Pancreas (tissue), 10 donors: ENCODE data around the gene B3GALT5. TPM values are rescaled to one million over a fixed set of nuclear protein-coding genes. Genes with fewer than 3 reads are reported as not detected.

ENCODE experiments used
- ATAC-seq, 4 donors: fragments of 200-7000 bp; cut with Tn5 transposase; one replicate each; pipeline versions ENCODE4 v1.8.0 to v1.9.1; 2020; ENCODE audit warnings: mild to moderate bottlenecking in 4 of 4, moderate library complexity in 4 of 4
- DNase-seq, 6 donors: peaks; one replicate each; pipeline ENCODE4 v3.0.0-alpha.2; 2020
- FAIRE-seq: peaks from 2 replicates; lab custom pipeline; 2012; peaks lifted over from hg19 to GRCh38; lab: Jason Lieb, UNC
- H3K27ac ChIP-seq, 4 donors: fragments of 200-600 bp; sonication (generic); 1 replicate in 3 of 4; 2 replicates in 1 of 4; pipeline versions ENCODE4 v1.5.0 to v1.8.0; 2020
- H3K27me3 ChIP-seq, 4 donors: fragments of 200-600 bp; one replicate each; pipeline ENCODE4 v1.8.0; 2021
- H3K36me3 ChIP-seq, 3 donors: fragments of 200-600 bp; sonication (generic) in 1 of 3; one replicate each; pipeline versions ENCODE4 v1.5.0 to v1.8.0; 2020 to 2021
- H3K4me1 ChIP-seq, 3 donors: fragments of 200-600 bp; one replicate each; pipeline ENCODE4 v1.8.0; 2021
- H3K4me3 ChIP-seq, 4 donors: fragments of 200-600 bp; sonication (generic) in 2 of 4; one replicate each; pipeline versions ENCODE4 v1.5.0 to v1.8.0; 2020 to 2021
- H3K9me3 ChIP-seq, 4 donors: fragments of 200-600 bp; one replicate each; pipeline ENCODE4 v1.8.0; 2021
- WGBS, 2 donors: extraction: QIAGEN DNeasy Blood & Tissue Kit; methylation state at CpG; one replicate each; pipeline ENCODE4 v1.1.7; 2013; 5-methylcytosine and 5-hydroxymethylcytosine counted together
- intact Hi-C, 3 donors: fragments of 100-400 bp; cut with DNase I; formaldehyde crosslinking; loops; one replicate each; pipeline versions ENCODE4 v1.11.1 to v1.14.2; 2022
- polyA plus RNA-seq, 2 donors: library from polyadenylated mRNA; stranded (reverse); fragments of 200-250 nt; gene quantifications; one replicate each; pipeline ENCODE4 v1.2.3, GENCODE V29; 2013
- total RNA-seq, 6 donors: library from RNA; stranded (reverse); fragmentation: NEBNext Ultra II Directional in 4 of 6; extraction: Animal tissue kit (Norgen Biotek cat#: 25700) in 4 of 6; gene quantifications; one replicate each; pipeline versions ENCODE4 v1.2.1 to v1.2.4, GENCODE V29; 2021 to 2023
- TF ChIP-seq, protein P1 (sequence below), 4 donors: fragments of 200-600 bp; sonication (generic) in 3 of 4; IDR thresholded peaks; one replicate each; pipeline versions ENCODE4 v1.5.0 to v1.8.0; 2021; ENCODE audit warnings: antibody characterized with exemption in 4 of 4
- donor health status: healthy with polysubstance abuse.
- donor health status: DM: no; HTN: no; CAD: no; lungs with moderate emphysema.
- donor health status: DM: no; HTN: no; CAD: no.
- donor health status: control.
- donor health status: control.
- donor health status: Bipolar disorder and iron deficiency.
- donor health status: DM: yes; HTN: yes; CAD: no.
- donor health status: DM: no; HTN: no; CAD: no.
- donor health status: DM: no; HTN: no; CAD: no.
- donor health status: DM: yes; HTN: yes; CAD: no.

B3GALT5 gene
- total and polyA plus RNA-seq, 8 donors, result 2.0 to 8.1 (median 4.0) TPM

DNA sequence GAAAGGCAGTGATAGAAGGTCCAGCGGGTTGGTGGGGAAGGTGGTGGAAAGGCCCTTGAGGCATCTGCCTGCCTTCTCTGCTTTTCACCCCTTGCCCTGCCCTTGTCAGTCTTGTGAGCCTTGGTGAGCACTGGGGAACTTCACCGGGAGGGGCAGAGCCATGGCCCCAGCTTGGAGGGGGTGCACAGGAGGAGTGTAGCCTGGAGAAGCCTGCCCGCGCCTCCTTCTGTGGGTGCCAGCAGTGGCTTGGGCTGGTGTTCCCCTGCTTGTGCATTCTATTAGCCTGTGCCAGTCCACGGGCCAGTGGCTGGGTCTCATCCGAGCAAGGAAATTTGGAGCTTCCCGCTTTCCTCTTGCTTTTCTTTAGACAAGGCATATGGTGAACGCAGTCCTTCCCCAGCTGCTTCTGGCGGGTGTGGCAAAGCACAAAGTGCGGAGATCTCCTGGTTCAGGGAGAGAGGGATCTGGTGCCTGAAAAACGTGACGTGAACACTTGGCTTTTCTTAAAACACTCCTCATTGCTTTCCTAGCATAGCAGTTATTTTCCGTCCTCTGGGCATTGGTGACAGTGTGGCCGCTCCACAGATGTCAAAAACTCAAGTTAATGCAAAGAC, 10.6 kb upstream of the B3GALT5 start:
- FAIRE-seq (no peak), ATAC-seq (no peak), DNase-seq (no peak)
- Histone ChIP-seq H3K9me3 (no peaks in the 10 kb centered on the region), H3K27ac (no peak overlapping the region), H3K4me3 (no peak overlapping the region), H3K27me3 (no peaks in the 10 kb centered on the region), H3K4me1 (no peaks in the 10 kb centered on the region), H3K36me3 (no peaks in the 10 kb centered on the region)
- TF ChIP-seq, protein P1, sequence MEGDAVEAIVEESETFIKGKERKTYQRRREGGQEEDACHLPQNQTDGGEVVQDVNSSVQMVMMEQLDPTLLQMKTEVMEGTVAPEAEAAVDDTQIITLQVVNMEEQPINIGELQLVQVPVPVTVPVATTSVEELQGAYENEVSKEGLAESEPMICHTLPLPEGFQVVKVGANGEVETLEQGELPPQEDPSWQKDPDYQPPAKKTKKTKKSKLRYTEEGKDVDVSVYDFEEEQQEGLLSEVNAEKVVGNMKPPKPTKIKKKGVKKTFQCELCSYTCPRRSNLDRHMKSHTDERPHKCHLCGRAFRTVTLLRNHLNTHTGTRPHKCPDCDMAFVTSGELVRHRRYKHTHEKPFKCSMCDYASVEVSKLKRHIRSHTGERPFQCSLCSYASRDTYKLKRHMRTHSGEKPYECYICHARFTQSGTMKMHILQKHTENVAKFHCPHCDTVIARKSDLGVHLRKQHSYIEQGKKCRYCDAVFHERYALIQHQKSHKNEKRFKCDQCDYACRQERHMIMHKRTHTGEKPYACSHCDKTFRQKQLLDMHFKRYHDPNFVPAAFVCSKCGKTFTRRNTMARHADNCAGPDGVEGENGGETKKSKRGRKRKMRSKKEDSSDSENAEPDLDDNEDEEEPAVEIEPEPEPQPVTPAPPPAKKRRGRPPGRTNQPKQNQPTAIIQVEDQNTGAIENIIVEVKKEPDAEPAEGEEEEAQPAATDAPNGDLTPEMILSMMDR (IDR thresholded peaks at IDR 0.05), result no peak
- 94% methylated on average over 14 of the region's 14 CpGs for WGBS, 2 donors
- intact Hi-C loops, result no loop called here

DNA sequence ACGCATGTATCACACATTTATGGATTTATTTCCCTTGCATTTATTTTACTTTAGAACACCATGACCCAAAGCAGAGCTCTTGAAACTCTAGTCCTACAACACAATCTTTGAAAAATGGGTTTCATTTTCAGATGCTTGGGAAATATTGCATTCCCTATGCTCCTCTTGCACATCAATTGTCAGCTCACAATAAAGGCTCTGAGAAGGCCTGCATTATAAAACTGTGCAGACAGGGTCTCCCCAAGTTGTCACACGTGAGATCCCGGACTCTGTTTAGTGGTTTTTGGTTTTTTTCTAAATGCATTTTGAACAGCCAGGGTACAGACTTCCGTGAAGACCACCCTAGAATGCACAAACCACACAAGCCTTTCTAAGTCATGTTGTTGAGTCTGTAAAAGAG, 9.9 kb upstream of the B3GALT5 start:
- DNase-seq (no peak), ATAC-seq (no peak), FAIRE-seq (no peak)
- Histone ChIP-seq H3K4me1 (no peaks in the 10 kb centered on the region), H3K27ac (no peak overlapping the region), H3K9me3 (no peaks in the 10 kb centered on the region), H3K27me3 (no peaks in the 10 kb centered on the region), H3K36me3 (no peaks in the 10 kb centered on the region), H3K4me3 (no peak overlapping the region)
- 88 to 95% methylated on average over 4 of the region's 4 CpGs for WGBS, 2 donors
- intact Hi-C loops, result no loop called here
- TF ChIP-seq, protein P1 (IDR thresholded peaks at IDR 0.05), result no peak

DNA sequence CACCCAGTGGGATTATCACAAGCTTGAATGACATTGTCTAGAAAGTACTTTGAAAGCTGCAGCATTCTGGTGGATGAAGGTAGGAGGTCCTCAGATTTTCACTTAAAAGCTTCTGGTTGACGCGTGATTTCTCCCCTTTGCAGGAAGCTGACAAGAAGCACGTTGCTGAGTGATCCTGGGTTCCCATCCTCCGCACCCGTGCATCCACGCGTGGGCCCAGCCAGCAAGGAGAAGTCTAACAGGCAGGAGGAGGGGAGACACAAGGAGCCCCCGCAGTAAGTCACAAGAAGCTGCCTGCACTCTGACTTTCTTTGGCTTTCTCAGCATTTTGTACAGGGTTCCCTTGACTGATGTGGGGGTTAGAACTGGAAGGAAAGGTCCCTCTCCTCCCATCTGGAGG, 7.8 kb upstream of the B3GALT5 start:
- Histone ChIP-seq H3K9me3 (no peaks in the 10 kb centered on the region), H3K27ac (no peak overlapping the region), H3K4me1 (no peaks in the 10 kb centered on the region), H3K36me3 (no peaks in the 10 kb centered on the region), H3K27me3 (no peaks in the 10 kb centered on the region), H3K4me3 (no peak overlapping the region)
- ATAC-seq (no peak), FAIRE-seq (no peak), DNase-seq (no peak)
- WGBS, 2 donors, result 90% methylated on average over 8 of the region's 8 CpGs
- TF ChIP-seq, protein P1 (IDR thresholded peaks at IDR 0.05), result no peak
- intact Hi-C loops, result no loop called here

DNA sequence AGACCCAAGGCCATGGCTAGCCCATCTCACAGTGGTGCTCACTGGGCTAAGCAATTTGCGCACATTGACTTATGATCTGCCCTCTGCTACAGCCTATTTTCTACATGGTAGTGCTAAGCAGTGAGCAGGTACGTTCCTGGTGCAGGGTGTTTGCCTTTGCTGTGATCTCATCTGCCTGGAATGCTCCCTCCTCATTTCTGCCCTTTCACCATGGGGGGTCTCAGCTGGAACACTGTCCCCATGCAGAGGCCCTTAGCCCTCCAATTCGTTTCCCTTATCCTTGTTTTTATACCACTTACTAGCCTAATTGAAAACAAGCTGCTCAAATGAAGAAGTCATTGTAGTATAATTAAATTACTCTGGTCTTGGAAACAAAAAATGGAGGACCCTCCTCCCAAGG, 2.0 kb upstream of the B3GALT5 start:
- TF ChIP-seq, protein P1 (IDR thresholded peaks at IDR 0.05), result no peak
- H3K27ac ChIP-seq, result peak overlapping the region; percentile 27 to 72 (median 66)
- intact Hi-C loops, result no loop called here
- no peak overlapping the region for H3K4me3 ChIP-seq
- no peaks in the 10 kb centered on the region for H3K9me3 ChIP-seq
- peak in 2 of 6 donors; percentile 40 to 48 for DNase-seq
- no peaks in the 10 kb centered on the region for H3K36me3 ChIP-seq
- WGBS, 2 donors, result 64 to 66% methylated on average over 3 of the region's 3 CpGs
- no peaks in the 10 kb centered on the region for H3K27me3 ChIP-seq
- H3K4me1 ChIP-seq, result peaks cover 0 to 2% (median 0%) of the 10 kb centered on the region in 3 donors
- no peak for FAIRE-seq
- ATAC-seq, result peak; percentile 49 to 79 (median 70)

- FAIRE-seq, result no peak
- peak; percentile 38 to 58 (median 46) for ATAC-seq
- intact Hi-C loops, result no loop called here
- peak overlapping the region; percentile 27 to 72 (median 66) for H3K27ac ChIP-seq
- no peaks in the 10 kb centered on the region for H3K9me3 ChIP-seq
- H3K4me1 ChIP-seq, result peaks cover 0 to 6% (median 0%) of the 10 kb centered on the region in 3 donors
- H3K4me3 ChIP-seq, result peak overlapping the region in 2 of 4 donors; percentile 40 to 48
- no peak for DNase-seq
- no peaks in the 10 kb centered on the region for H3K27me3 ChIP-seq
- TF ChIP-seq, protein P1 (IDR thresholded peaks at IDR 0.05), result no peak
- no peaks in the 10 kb centered on the region for H3K36me3 ChIP-seq
- 61 to 69% methylated on average over 19 of the region's 19 CpGs for WGBS, 2 donors
Observed at GRCh38 chr21:39611551-39612190, 1.1 kb upstream of the B3GALT5 start.
